Esophagus squamous epithelium (tissue), 5 donors: ENCODE data around the gene UBA3. TPM values are rescaled to one million over a fixed set of nuclear protein-coding genes. Genes with fewer than 3 reads are reported as not detected.

Experiments used
- DNase-seq: peaks from one replicate; lab custom pipeline; 2025; lab: John Stamatoyannopoulos, UW
- H3K27ac ChIP-seq, 4 donors: fragments of 200-600 bp; sonication (generic); one replicate each; pipeline ENCODE4 v1.5.1; 2016 to 2019; ENCODE audit warnings: mild to moderate bottlenecking in 1 of 4
- H3K27me3 ChIP-seq, 4 donors: fragments of 200-600 bp; sonication (generic); 1 replicate in 3 of 4; 2 replicates in 1 of 4; pipeline versions ENCODE4 v1.5.1 to v1.6.0; 2017 to 2021; ENCODE audit warnings: antibody characterized with exemption in 1 of 4
- H3K36me3 ChIP-seq, 3 donors: fragments of 200-600 bp; sonication (generic); one replicate each; pipeline ENCODE4 v1.5.1; 2016 to 2019
- H3K4me1 ChIP-seq, 3 donors: fragments of 200-600 bp; sonication (generic); one replicate each; pipeline ENCODE4 v1.5.1; 2017 to 2019
- H3K4me3 ChIP-seq, 4 donors: fragments of 200-600 bp; sonication (generic); 1 replicate in 3 of 4; 2 replicates in 1 of 4; pipeline ENCODE4 v1.5.1; 2016 to 2019; ENCODE audit warnings: mild to moderate bottlenecking in 2 of 4, moderate library complexity in 1 of 4
- H3K9me3 ChIP-seq, 3 donors: fragments of 200-600 bp; sonication (generic); one replicate each; pipeline ENCODE4 v1.5.1; 2016 to 2019
- CTCF ChIP-seq, 6 experiments: fragments of 450-650 bp in 4 of 6; fragments of 200-600 bp in 2 of 6; sonication (generic) in 2 of 6; IDR thresholded peaks; one replicate each; pipeline ENCODE4 v1.5.1; 2016 to 2019; ENCODE audit warnings: antibody characterized with exemption in 6 of 6, mild to moderate bottlenecking in 4 of 6, moderate library complexity in 4 of 6
- POLR2A ChIP-seq, 4 donors: fragments of 450-650 bp; IDR thresholded peaks; one replicate each; pipeline ENCODE4 v1.6.1; 2017; ENCODE audit warnings: antibody characterized with exemption in 4 of 4, mild to moderate bottlenecking in 4 of 4, moderate library complexity in 3 of 4
- WGBS, 2 donors: methylation state at CpG; one replicate each; pipeline ENCODE4 v1.1.5; 2018; 5-methylcytosine and 5-hydroxymethylcytosine counted together
- intact Hi-C: fragments of 100-400 bp; cut with DNase I; formaldehyde crosslinking; loops from one replicate; pipeline ENCODE4 v1.15.0; 2022
- total RNA-seq, 4 donors: library from RNA; depleted of rRNA; stranded (reverse); fragments of >200 nt; gene quantifications; one replicate each; pipeline ENCODE4 v1.1.0, GENCODE V29; 2016
- donor health status: DM: yes; HTN: yes; CAD: no.

Gene UBA3
- total RNA-seq, 4 donors from 2014 or later: 33.3 to 63.3 (median 52.7) TPM

GRCh38 chr3:69122403-69122802, 42.2 kb upstream of the UBA3 start, which contains the start of gene LMOD3:
TSS of gene LMOD3 (minus strand) at chr3:69122595. CDS start at chr3:69122386, 209 bp downstream.
- 65 to 68% methylated on average over 3 of the region's 3 CpGs for WGBS, 2 donors
- Histone ChIP-seq H3K36me3 (no peaks in the 10 kb centered on the region), H3K4me1 (peaks cover 0 to 5% (median 0%) of the 10 kb centered on the region in 3 donors), H3K4me3 (no peak within 1 kb of the TSS), H3K27me3 (no peaks in the 10 kb centered on the region), H3K27ac (peak within 1 kb of the TSS in 2 of 4 donors; percentile 9 to 23), H3K9me3 (no peaks in the 10 kb centered on the region)
- no peak for DNase-seq
- TF ChIP-seq POLR2A (IDR thresholded peaks at IDR 0.05): no peak
- TF ChIP-seq CTCF (IDR thresholded peaks at IDR 0.05): no peak
- intact Hi-C loops: no loop called here

GRCh38 chr3:69121950-69122349, 41.8 kb upstream of the UBA3 start:
- DNase-seq: no peak
- TF ChIP-seq POLR2A (IDR thresholded peaks at IDR 0.05) (no peak), CTCF (IDR thresholded peaks at IDR 0.05) (no peak)
- no peaks in the 10 kb centered on the region for H3K27me3 ChIP-seq
- no peaks in the 10 kb centered on the region for H3K9me3 ChIP-seq
- H3K36me3 ChIP-seq: no peaks in the 10 kb centered on the region
- intact Hi-C loops: no loop called here
- H3K4me3 ChIP-seq: no peak overlapping the region
- 52 to 59% methylated on average over 8 of the region's 8 CpGs for WGBS, 2 donors
- peak overlapping the region in 2 of 4 donors; percentile 9 to 23 for H3K27ac ChIP-seq
- peaks cover 0 to 9% (median 0%) of the 10 kb centered on the region in 3 donors for H3K4me1 ChIP-seq

- Histone ChIP-seq H3K27ac (peak overlapping the region in 2 of 4 donors; percentile 9 to 23), H3K4me1 (peaks cover 0 to 13% (median 4%) of the 10 kb centered on the region in 3 donors), H3K4me3 (no peak overlapping the region), H3K36me3 (no peaks in the 10 kb centered on the region), H3K27me3 (no peaks in the 10 kb centered on the region), H3K9me3 (no peaks in the 10 kb centered on the region)
- TF ChIP-seq CTCF (IDR thresholded peaks at IDR 0.05) (no peak), POLR2A (IDR thresholded peaks at IDR 0.05) (no peak)
- 74% methylated on average over 6 of the region's 6 CpGs for WGBS, 2 donors
- no peak for DNase-seq
- intact Hi-C loops: no loop called here
These were observed 41.3 kb upstream of the UBA3 start for GRCh38 chr3:69121513-69121912.

- no peaks in the 10 kb centered on the region for H3K27me3 ChIP-seq
- no peak for TF ChIP-seq POLR2A (IDR thresholded peaks at IDR 0.05)
- peak; percentile 57 to 93 (median 86) for TF ChIP-seq CTCF (IDR thresholded peaks at IDR 0.05)
- H3K4me3 ChIP-seq: no peak overlapping the region
- DNase-seq: peak; percentile 1
- H3K27ac ChIP-seq: peak overlapping the region in 1 of 4 donors; percentile 23
- intact Hi-C loops: no loop called here
- peaks cover 0 to 15% (median 4%) of the 10 kb centered on the region in 3 donors for H3K4me1 ChIP-seq
- 0% methylated on average over 1 of the region's 1 CpG for WGBS, 2 donors
- no peaks in the 10 kb centered on the region for H3K9me3 ChIP-seq
- no peaks in the 10 kb centered on the region for H3K36me3 ChIP-seq
These were observed 40.8 kb upstream of the UBA3 start for GRCh38 chr3:69120879-69121464.

- no peaks in the 10 kb centered on the region for H3K36me3 ChIP-seq
- 85 to 89% methylated on average over 5 of the region's 5 CpGs for WGBS, 2 donors
- TF ChIP-seq POLR2A (IDR thresholded peaks at IDR 0.05) (no peak), CTCF (IDR thresholded peaks at IDR 0.05) (no peak)
- no peaks in the 10 kb centered on the region for H3K27me3 ChIP-seq
- peaks cover 0 to 15% (median 4%) of the 10 kb centered on the region in 3 donors for H3K4me1 ChIP-seq
- H3K27ac ChIP-seq: no peak overlapping the region
- intact Hi-C loops: no loop called here
- DNase-seq: no peak
- no peak overlapping the region for H3K4me3 ChIP-seq
- H3K9me3 ChIP-seq: no peaks in the 10 kb centered on the region
These were observed 39.5 kb upstream of the UBA3 start for GRCh38 chr3:69119681-69120080.
